ENCODE data around the gene MPPED2. TPM values are rescaled to one million over a fixed set of nuclear protein-coding genes. Genes with fewer than 3 reads are reported as not detected.
"Not testable (repeated sequence)": the region's sequence is repeated elsewhere in the genome, so short reads cannot be mapped to it uniquely, and the experiment has no call there.

MPPED2 gene
- total and polyA plus RNA-seq, 12 donors, result 2.1 to 28.3 (median 5.7) TPM

GRCh38 chr11:30561691-30562415 is 24.3 kb downstream of the MPPED2 start:
- 79 to 95% (median 84%) methylated on average over 1 of the region's 1 CpG for WGBS, 4 donors
- intact Hi-C loops (cut with DNase I), result no loop called here
- H3K27ac ChIP-seq, result no peak overlapping the region

GRCh38 chr11:30560206-30561106 is 25.7 kb downstream of the MPPED2 start:
- no peak overlapping the region for H3K4me3 ChIP-seq
- WGBS, 4 donors, result 32 to 47% (median 40%) methylated on average over 7 of the region's 7 CpGs

More at GRCh38 chr11:30561691-30562415, 24.3 kb downstream of the MPPED2 start:
- no peaks in the 10 kb centered on the region for H3K9me3 ChIP-seq (replicated peaks in 1 of 3)
- no peak for DNase-seq
- no peaks in the 10 kb centered on the region for H3K36me3 ChIP-seq (replicated peaks in 1 of 2)
- TF ChIP-seq POLR2A (IDR thresholded peaks at IDR 0.05), result no peak
- no peak for TF ChIP-seq CTCF (IDR thresholded peaks at IDR 0.05)
- H3K4me1 ChIP-seq (replicated peaks in 1 of 2), result peaks cover 8 to 17% of the 10 kb centered on the region in 2 donors
- H3K4me3 ChIP-seq, result no peak overlapping the region
- H3K27me3 ChIP-seq, result no peaks in the 10 kb centered on the region

GRCh38 chr11:30559004-30559403 is 27.1 kb downstream of the MPPED2 start:
- no peak for DNase-seq
- Histone ChIP-seq H3K4me1 (replicated peaks in 1 of 2) (peaks cover 11 to 20% of the 10 kb centered on the region in 2 donors), H3K27me3 (no peaks in the 10 kb centered on the region), H3K4me3 (no peak overlapping the region), H3K36me3 (replicated peaks in 1 of 2) (no peaks in the 10 kb centered on the region), H3K9me3 (replicated peaks in 1 of 3) (no peaks in the 10 kb centered on the region), H3K27ac (no peak overlapping the region)
- intact Hi-C loops (cut with DNase I), result no loop called here
- 84 to 93% (median 87%) methylated on average over 1 of the region's 1 CpG for WGBS, 4 donors
- no peak for TF ChIP-seq POLR2A (IDR thresholded peaks at IDR 0.05)
- TF ChIP-seq CTCF (IDR thresholded peaks at IDR 0.05), result no peak

More at GRCh38 chr11:30560206-30561106, 25.7 kb downstream of the MPPED2 start:
- intact Hi-C loops (cut with DNase I), result no loop called here
- TF ChIP-seq CTCF (IDR thresholded peaks at IDR 0.05), result no peak
- DNase-seq, result no peak
- Histone ChIP-seq H3K27me3 (no peaks in the 10 kb centered on the region), H3K9me3 (replicated peaks in 1 of 3) (no peaks in the 10 kb centered on the region), H3K27ac (peak overlapping the region in 4 of 5 donors; percentile 17 to 68 (median 46)), H3K4me1 (replicated peaks in 1 of 2) (peaks cover 8 to 17% of the 10 kb centered on the region in 2 donors), H3K36me3 (replicated peaks in 1 of 2) (no peaks in the 10 kb centered on the region)

- intact Hi-C loops (cut with DNase I); H3K27ac ChIP-seq; H3K9me3 ChIP-seq (replicated peaks in 1 of 3); H3K27me3 ChIP-seq; H3K36me3 ChIP-seq (replicated peaks in 1 of 2); H3K4me3 ChIP-seq: not testable (repeated sequence)
- peak in 3 of 7 donors; percentile 8 to 25 (median 20) for DNase-seq
- H3K4me1 ChIP-seq (replicated peaks in 1 of 2), result peaks cover 14 to 21% of the 10 kb centered on the region in 2 donors
- 66 to 77% (median 74%) methylated on average over 4 to 6 of the region's 6 CpGs for WGBS, 4 donors
Measured at GRCh38 chr11:30554587-30554986, 31.6 kb downstream of the MPPED2 start.
